Epithelial cell of proximal tubule (primary cell): ENCODE data around the gene SLC45A1. TPM values are rescaled to one million over a fixed set of nuclear protein-coding genes. Genes with fewer than 3 reads are reported as not detected.
"Not testable (repeated sequence)": the region's sequence is repeated elsewhere in the genome, so short reads cannot be mapped to it uniquely, and the experiment has no call there.

ENCODE experiments used
- DNase-seq: peaks from one replicate; pipeline ENCODE4 v3.0.0-alpha.2; 2011; ENCODE audit warnings: low read depth
- H3K4me3 ChIP-seq: 2 replicates; pipeline ENCODE4 v1.5.1; 2011; ENCODE audit warnings: low read depth, mild to moderate bottlenecking, low read length
- total RNA-seq: library from RNA; depleted of rRNA; stranded (reverse); fragments of >200 nt; gene quantifications from 2 replicates; pipeline ENCODE4 v1.2.3, GENCODE V29; 2015
- TF ChIP-seq, protein P1 (sequence below): conservative IDR thresholded peaks from 2 replicates; pipeline ENCODE4 v1.5.1; 2012; ENCODE audit warnings: low read depth, mild to moderate bottlenecking, low read length

SLC45A1 gene
- total RNA-seq, 1 donor from 2014 or later, result 0.63 TPM

DNA sequence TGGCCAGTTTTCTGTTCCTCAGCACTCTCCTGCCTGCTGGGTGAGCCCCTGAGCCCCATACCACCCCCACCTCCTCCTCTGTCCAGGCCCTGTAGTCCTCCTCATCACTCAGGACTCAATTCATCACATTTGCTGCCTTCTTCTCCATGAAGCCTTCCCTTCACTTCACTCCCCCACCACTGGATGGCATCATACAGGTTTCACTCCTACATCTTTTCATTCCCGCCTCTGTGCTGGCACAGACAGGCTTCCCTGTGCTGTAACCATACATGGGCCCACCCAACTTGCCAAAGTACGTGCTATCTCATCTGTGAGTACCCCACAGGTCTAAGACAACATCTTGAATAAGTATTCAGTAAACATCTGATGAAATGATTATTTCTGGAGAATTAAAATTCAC is 56.9 kb downstream of the SLC45A1 start:
- no peak overlapping the region for H3K4me3 ChIP-seq
- TF ChIP-seq, protein P1, sequence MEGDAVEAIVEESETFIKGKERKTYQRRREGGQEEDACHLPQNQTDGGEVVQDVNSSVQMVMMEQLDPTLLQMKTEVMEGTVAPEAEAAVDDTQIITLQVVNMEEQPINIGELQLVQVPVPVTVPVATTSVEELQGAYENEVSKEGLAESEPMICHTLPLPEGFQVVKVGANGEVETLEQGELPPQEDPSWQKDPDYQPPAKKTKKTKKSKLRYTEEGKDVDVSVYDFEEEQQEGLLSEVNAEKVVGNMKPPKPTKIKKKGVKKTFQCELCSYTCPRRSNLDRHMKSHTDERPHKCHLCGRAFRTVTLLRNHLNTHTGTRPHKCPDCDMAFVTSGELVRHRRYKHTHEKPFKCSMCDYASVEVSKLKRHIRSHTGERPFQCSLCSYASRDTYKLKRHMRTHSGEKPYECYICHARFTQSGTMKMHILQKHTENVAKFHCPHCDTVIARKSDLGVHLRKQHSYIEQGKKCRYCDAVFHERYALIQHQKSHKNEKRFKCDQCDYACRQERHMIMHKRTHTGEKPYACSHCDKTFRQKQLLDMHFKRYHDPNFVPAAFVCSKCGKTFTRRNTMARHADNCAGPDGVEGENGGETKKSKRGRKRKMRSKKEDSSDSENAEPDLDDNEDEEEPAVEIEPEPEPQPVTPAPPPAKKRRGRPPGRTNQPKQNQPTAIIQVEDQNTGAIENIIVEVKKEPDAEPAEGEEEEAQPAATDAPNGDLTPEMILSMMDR, result peak; percentile 60
- DNase-seq, result no peak

DNA sequence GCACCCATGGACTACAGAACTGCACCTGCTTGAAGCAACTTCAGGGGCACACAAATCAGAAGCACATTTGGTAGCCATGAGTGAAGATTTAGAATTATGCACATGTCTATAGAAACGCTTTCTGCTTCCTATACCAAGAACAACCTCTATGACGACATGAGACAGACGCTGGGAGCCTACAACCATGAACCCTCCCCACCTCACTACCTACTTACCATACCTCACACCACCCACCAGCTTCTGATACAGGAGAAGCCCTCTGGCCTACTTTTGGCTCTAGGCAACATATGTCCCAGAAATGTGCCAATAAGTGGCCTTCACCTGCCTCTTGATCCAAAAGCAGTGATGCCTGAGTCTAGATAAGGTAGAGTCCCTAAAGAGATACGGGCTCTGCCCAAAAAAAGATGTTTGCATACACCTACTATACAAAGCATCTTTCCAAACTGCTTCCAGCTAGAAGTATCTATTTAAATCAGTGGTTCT is 58.5 kb downstream of the SLC45A1 start:
- DNase-seq, result no peak
- H3K4me3 ChIP-seq, result no peak overlapping the region
- TF ChIP-seq, protein P1, result no peak

DNA sequence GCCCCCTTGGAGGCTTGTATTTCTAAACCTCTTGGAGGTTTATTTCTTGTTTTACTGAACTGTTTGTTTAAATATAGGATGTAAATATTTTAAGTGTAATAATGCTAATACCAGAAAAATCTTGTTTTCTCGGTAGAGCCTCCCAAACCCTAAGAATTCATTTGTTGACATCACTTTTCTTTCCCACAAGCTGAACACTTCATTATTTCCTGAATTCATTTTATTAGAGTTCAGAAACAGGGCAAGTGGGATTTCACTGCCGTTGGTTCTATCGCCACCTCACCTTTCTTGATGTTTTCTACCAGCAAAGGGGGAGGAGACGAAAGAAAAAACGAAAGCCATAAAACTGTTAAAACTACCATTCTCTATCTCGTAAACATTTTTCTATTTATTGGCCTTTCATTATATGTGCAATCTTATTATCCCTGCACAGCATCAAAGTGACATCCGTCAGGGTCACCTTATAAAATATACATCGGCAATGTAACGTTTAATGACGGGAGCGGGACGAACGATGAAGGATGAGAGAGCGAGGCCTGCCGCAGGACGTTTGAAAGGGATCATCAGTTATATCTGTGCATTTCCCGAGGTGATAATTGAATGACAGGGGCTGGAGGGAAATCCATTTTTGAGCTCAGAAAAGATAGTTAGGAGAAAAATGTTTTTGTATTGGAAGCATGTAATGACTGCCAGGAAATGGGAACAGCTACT is 59.5 kb downstream of the SLC45A1 start:
- H3K4me3 ChIP-seq, result no peak overlapping the region
- DNase-seq, result no peak
- TF ChIP-seq, protein P1, result no peak

DNA sequence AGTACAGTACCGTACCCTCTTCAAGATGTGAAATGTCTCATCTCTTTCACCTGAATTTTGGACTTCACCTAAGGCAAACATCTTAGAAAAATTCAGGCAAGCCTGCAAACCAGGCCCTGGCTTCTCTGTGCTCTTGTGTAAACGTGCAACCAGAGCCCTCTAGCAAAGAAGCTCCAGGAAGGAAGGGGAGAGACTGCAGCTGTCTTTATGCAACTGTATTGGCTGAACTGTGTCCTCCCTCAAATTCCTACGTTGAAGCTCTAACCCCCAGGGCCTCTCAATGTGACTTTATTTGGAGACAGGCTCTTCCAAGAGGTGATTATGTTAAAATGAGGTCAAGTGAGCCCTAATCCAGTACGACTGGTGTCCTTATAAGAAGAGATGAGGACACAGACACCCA is 60.3 kb downstream of the SLC45A1 start:
- no peak overlapping the region for H3K4me3 ChIP-seq
- TF ChIP-seq, protein P1, result no peak
- no peak for DNase-seq

DNA sequence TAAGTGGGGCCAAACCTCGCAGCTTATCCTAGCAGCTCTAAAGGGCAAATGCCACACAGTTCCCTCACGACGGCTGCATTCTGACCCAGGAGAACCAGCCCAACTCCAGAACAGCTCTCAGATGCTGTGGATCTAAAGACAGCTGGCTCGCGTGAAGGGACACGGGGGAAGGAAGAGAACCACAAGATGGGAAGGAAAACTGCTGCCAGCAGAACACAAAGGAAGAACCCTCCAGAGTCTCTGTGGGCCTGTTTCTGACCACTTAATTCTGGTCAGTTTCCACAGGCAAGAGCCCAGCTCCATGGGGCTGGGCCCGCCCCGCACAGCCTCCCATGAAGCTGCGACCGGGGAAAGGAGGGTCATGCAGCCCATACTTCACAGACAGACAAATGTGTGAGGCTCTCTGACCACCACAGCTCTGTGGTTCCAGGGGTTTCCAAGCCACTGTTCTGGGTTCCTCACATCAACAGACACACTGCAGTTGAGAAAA is 61.1 kb downstream of the SLC45A1 start:
- TF ChIP-seq, protein P1, result no peak

DNA sequence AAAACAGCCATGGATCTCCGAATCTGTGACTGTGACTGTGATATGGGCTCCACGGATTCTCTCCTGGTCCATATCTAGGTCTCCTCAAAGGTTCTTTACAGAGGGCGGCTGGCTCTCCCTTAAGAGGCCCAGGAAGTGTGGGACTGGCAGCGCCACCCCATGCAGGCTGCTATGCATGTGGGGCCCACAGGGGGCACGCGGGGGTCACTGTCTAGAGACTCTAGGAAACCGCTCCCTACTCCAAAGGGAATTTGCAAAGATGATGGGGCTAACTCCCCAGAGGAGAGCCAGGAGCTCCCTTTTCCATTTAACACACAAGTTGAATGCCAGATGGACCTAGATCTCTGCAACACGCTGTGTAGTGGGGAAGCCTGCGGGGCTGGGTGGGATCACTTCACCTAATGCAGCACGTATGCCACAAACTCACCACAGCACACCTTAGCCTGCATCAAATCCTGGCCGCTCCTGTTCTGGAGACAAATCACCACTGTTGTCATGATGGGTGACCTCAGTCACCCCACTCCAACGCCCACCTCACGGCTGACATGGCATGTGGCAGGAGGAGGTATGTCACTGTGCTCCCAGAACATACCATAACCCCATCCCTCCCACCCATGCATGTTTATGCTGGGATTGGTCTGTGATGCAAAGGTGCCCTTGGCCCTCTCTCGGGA is 61.7 kb downstream of the SLC45A1 start:
- TF ChIP-seq, protein P1, result no peak
- no peak overlapping the region for H3K4me3 ChIP-seq
- DNase-seq, result no peak

More for the DNA sequence above, 61.1 kb downstream of the SLC45A1 start:
- no peak overlapping the region for H3K4me3 ChIP-seq
- no peak for DNase-seq

DNA sequence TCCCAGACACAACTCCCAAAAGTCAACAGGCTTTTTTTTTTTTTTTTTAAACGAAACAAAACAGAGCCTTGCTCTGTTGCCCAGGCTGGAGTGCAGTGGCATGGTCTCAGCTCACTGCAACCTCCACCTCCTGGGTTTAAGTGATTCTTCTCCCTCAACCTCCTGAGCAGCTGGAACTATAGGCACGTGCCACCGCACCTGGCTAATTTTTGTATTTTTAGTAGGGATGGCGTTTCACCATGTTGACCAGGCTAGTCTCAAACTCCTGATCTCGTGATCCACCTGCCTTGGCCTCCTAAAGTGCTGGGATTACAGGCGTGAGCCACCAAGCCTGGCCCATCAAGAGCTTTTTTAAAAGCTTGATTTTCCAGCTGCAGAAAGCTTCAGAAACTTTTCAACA is 62.4 kb downstream of the SLC45A1 start:
- DNase-seq, H3K4me3 ChIP-seq: not testable (repeated sequence)
